ENCODE data around the gene ADPRHL1.

Gene ADPRHL1

DNA sequence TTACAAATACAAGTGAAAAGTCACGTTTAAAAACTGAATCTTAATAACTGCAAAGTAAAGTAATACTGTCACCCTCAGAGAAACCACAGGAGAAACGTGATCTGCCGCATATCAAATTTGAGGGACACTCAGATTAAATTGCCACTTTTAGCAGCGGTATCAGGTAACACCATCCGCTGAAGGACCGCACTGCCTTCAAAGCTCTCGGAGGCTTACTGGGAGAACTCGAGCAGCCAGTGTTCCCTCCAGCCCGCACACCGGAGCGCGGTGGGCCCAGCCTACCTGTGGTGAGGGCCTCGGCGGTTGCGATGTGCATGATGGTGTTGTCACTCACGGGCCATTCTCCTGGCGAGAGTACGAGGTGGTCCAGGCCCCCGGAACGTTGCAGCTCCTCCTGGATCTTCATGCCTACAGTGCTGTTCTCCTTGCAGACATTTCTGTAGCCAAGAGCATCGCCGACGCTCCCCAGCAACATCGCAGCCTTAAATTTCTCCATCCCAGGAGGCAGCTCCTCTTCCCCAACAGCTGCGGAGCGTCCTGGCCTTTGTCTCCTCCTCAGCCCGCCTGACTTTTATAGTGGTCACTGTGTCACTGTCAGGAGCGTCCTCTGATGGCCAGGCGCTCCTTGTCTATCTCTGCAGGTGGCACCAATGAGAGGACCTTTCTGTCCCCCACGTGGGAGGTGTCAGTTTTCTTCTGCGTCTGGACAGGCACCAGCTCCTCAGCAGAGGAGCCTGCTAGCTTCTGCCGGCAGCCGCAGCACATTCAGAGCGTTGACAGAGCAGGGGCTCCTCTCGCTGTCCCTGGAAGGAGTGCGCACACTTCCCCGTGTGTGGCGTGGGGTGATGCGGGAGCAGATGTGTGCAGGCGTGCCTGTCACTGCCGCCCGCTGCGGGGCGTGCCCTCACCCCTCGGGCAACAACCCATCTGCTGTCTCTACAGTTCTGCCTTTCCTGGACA lies at the start of gene ADPRHL1:
ADPRHL1 (minus strand) TSS at position 547 of the 960 bp plus-strand sequence; CDS start at position 496, 51 bp downstream.
- no peak within 1 kb of the TSS for H3K4me3 ChIP-seq (ENCODE audit: low read depth, low read length)

DNA sequence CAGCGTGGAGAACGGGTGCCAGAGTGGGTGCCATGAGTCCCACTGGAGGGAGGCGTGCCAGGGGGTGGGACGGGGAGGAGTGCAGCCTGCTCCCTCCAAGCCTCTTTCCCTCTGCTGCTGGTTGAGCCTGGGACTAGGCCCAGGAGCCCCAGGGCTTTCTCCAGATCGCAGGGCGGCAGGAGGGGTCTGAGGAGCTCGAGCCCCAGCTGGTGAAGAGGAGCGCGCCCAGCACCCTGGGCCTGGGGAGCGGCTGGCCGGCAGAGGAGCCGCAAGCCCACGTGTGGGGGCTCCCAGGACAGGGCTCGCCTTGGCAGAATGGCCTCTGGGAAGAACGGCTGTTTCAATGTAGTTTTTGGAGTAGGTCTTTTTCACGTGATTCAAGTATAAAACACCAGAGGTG lies 49.4 kb upstream of the ADPRHL1 start:
- no peak overlapping the region for H3K4me3 ChIP-seq (ENCODE audit: low read depth, low read length)

DNA sequence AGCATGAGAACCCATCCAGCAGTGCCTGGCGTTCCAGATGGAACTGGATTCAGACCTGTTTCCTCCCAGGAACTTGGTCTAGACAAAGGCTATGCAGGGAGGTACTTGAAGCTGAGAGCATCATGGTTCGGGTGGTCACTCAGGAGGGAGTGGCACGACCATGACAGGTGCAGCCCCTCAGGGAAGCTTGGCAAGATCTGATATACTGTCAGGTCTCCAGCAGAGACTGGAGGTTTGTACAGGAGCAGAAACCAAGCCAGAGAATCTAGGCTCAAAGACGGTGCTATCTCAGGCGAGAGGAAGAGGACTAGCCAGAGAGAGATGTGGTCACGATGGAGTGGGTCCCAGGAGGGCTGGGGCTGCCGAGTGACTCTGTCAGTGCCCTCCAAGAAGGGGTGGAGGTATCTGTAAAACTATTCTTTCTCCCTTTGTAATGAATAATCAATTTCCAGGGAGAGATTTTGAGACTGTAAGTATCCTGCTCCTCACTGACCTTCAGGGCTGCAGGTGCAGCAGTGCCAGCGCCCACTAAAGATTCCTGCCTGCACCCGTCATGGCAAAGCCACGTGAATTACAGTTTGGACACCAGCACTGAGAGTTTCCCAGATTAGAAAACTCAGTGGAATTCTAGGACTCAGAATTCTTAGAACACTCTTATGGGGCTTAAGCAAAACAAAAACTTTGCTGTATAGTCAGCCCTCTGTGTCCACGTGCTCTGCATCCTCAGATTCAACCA lies 47.4 kb upstream of the ADPRHL1 start:
- no peak overlapping the region for H3K4me3 ChIP-seq (ENCODE audit: low read depth, low read length)

GRCh38 chr13:113499936-113500335 lies 46.6 kb upstream of the ADPRHL1 start:
- no peak overlapping the region for H3K4me3 ChIP-seq (ENCODE audit: low read depth, low read length)

DNA sequence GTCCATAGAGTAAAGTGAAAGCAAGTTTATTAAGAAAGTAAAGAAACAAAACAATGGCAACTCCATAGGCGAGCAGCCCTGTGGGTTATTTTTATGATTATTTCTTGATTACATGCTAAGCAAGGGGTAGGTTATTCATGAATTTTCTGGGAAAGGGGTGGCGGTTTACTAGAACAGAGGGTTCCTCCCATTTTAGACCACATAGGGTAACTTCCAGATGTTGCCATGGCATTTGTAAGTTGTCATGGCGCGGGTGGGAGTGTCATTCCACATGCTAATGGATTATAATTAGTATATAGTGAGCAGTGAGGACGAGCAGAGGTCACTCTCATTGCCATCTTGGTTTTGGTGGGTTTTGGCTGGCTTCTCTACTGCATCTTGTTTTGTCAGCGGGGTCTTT lies 45.6 kb upstream of the ADPRHL1 start:
- H3K4me3 ChIP-seq (ENCODE audit: low read depth, low read length) = no peak overlapping the region

DNA sequence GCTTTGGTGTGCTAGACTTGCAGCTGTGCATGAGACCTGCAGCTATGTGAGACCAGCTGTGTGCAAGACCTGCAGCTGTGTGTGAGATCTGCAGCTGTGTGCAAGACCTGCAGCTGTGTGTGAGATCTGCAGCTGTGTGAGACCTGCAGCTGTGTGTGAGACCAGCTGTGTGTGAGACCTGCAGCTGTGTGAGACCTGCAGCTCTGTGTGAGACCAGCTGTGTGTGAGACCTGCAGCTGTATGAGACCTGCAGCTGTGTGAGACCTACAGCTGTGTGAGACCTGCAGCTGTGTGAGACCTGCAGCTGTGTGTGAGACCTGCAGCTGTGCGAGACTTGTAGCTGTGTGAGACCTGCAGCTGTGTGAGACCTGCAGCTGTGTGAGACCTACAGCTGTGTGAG lies 43.9 kb upstream of the ADPRHL1 start:
- no peak overlapping the region for H3K4me3 ChIP-seq (ENCODE audit: low read depth, low read length)

DNA sequence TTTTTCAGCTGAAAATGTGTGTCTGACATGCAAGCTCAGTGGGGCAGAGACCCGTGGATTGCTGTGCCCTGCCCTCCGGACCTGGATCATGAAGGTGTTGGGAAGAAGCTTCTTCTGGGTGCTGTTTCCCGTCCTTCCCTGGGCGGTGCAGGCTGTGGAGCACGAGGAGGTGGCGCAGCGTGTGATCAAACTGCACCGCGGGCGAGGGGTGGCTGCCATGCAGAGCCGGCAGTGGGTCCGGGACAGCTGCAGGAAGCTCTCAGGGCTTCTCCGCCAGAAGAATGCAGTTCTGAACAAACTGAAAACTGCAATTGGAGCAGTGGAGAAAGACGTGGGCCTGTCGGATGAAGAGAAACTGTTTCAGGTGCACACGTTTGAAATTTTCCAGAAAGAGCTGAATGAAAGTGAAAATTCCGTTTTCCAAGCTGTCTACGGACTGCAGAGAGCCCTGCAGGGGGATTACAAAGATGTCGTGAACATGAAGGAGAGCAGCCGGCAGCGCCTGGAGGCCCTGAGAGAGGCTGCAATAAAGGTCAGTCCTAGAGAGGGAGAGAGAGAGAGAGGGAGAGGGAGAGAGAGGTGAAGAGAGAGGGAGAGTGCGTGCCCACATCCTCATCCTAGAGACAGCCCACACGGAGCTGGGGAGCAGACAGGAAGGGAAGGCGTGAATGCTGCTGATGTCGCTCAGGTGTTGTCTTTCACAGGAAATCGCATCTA lies 42.4 kb upstream of the ADPRHL1 start:
- H3K4me3 ChIP-seq (ENCODE audit: low read depth, low read length) = no peak overlapping the region

DNA sequence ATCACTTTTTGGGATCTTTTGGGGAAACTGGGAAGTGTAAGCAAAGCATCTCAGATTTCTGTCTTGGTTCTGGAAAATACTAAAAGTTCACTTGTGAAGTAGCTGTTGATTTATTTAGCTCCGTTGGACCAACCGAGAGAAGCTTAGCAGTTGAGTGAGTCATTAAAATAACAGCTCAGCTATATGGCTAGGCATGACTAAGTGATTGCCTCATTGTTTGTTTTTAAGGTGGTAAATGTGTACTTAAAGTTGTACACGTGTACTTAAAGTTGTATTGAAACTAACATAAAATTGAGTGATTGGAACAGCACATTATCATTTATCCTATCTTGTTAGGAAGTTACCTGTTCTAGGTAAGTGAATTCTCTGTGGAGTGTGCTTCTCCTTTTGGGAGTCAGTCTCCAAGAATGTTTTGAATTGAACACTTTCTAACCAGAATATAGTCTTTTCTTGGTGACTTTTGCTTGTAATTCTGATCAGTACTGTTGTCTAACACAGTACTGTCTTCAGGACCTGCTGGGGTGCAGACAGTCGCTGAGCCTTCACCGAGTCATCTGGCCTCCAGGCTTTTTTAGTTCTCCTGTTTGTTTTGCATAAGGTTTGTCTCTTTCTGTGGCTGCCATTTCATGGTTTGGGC lies 40.1 kb upstream of the ADPRHL1 start:
- no peak overlapping the region for H3K4me3 ChIP-seq (ENCODE audit: low read depth, low read length)

DNA sequence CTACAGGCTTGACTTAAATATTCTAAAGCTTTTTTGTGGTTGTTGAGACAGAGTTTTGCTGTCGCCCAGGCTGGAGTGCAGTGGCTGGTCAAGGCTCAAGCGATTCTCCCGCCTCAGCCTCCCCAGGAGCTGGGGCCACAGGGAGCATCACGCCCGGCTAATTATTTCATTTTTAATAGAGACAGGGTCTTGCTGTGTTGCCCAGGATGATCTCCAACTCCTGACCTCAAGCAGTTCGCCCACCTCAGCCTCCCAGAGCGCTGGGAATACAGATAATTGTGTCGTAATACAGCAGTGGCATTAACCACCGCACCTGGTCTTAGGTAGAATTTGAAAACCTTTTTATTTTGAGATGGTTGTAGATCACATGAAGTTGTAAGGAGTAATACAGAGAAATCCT lies 38.7 kb upstream of the ADPRHL1 start:
- peak overlapping the region; percentile 91 for H3K4me3 ChIP-seq (ENCODE audit: low read depth, low read length)

DNA sequence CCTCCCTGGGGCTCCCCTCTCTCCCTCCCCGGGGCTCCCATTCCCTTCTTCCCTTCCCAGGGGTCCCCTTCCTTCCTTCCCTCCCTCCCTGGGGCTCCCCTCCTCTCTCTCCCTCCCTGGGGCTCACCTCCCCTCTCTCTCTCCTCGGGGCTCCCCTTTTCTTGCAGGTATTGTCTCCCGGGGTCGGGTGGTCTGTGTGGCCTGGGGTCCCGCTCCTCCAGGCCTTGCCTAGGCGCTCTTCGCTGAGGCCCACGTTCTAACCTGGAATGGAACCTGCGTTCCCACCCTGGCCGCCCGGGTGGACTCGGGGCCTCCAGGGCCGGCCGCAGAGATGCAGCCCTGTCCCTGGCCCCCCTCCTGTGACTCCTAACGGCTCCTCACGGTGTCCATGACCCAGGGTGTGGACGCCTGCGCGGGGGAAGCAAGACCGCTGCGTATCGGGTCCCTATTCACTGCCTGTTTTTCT lies 38.2 kb upstream of the ADPRHL1 start:
- H3K4me3 ChIP-seq (ENCODE audit: low read depth, low read length) = peak overlapping the region; percentile 91

- H3K4me3 ChIP-seq (ENCODE audit: low read depth, low read length) = peak within 1 kb of the TSS; percentile 91
Measured at GRCh38 chr13:113490496-113491417, 37.5 kb upstream of the ADPRHL1 start, which contains the start of gene DCUN1D2. Gene DCUN1D2 (minus strand): TSS chr13:113490711. CDS start chr13:113490669, 42 bp downstream.

GRCh38 chr13:113489549-113490495 lies 36.5 kb upstream of the ADPRHL1 start:
- peak overlapping the region; percentile 91 for H3K4me3 ChIP-seq (ENCODE audit: low read depth, low read length)

DNA sequence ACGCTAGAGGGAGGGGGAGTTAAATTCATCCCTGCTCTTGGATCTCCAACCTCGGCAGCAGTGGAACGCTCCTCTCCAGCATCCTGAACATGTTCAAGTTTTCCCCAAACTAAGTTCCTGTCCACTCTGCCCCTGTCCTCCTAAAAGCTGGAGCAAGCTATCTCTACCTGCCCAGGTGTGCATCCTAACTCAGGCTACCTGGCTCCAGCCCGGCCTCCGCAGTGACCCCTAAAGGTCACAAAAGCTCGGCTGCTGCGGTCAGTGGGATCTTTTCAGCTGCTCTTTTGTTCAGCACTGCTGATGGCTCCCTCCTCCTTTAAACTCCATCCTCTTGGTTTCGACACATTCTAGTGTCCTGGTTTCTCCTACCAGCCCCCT lies 35.9 kb upstream of the ADPRHL1 start:
- H3K4me3 ChIP-seq (ENCODE audit: low read depth, low read length) = peak overlapping the region; percentile 91

DNA sequence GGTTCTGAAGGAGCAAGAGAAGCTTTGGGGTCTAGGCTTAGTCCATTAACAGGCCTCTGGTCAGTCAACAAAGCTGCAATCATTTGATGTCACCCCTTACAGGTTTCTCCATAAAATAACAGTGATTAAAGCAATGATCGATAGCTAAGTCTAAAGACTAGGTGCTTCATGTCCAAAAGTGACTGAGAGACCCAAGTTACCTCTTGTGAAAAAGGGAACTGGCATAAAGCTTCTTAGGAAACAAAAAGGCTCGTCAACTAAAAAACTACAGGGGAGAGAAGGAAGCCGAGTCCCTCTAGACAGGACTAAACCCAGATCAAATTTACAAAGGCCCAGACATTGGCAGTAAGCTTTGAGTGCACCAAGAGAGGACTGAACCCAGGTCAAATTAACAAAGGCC lies 35.0 kb upstream of the ADPRHL1 start:
- no peak overlapping the region for H3K4me3 ChIP-seq (ENCODE audit: low read depth, low read length)

DNA sequence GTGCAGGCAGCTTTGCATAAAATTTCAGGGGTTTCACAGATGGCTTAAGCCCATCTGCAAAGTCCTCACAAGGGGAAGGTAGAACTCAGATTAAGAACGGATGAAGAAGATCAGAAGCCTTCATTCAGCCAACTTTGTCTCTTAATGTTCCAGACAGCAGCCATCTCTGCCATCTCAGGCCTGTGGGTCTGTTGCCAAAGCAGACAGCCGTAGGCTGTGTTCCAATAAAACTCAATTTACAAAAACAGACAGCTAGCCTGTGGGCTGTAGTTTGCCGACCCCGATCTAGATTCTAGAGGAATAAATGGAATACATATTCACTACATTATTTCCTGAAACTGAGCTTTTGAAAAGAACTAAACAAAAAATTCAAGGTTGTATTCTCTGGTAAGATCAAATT lies 33.4 kb upstream of the ADPRHL1 start:
- H3K4me3 ChIP-seq (ENCODE audit: low read depth, low read length) = no peak overlapping the region

- H3K4me3 ChIP-seq (ENCODE audit: low read depth, low read length) = no peak overlapping the region
Measured at GRCh38 chr13:113485545-113485944, 32.3 kb upstream of the ADPRHL1 start.

- H3K4me3 ChIP-seq (ENCODE audit: low read depth, low read length) = no peak overlapping the region
Measured at GRCh38 chr13:113483504-113484293, 30.4 kb upstream of the ADPRHL1 start.

DNA sequence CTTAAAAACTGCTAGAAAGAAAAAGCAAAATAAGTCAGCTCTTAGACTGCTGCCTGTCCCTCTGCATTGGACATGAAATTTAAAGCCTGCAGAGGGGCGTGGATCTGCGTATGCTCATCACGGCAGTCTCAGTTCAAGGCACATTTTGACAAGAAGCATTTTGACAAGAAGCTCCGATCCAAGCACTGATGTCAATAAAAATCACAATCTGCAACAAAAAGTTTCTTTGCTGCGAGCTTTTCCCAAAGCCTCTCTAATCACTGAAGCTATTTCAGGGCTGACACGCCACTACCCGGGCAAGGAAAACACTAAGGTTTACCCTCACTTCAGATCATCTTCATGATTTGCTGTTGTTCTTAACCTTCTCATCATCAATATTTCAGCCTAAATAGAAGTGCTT lies 29.8 kb upstream of the ADPRHL1 start:
- no peak overlapping the region for H3K4me3 ChIP-seq (ENCODE audit: low read depth, low read length)
